NB4 (cell line): ENCODE results near the gene PFKFB3.

ENCODE experiments used
- CTCF ChIP-seq: IDR thresholded peaks from one replicate; pipeline ENCODE4 v1.5.1; 2012; ENCODE audit warnings: low read depth, low read length
- MAX ChIP-seq: IDR thresholded peaks from 2 replicates; pipeline ENCODE4 v1.6.1; 2011; ENCODE audit warnings: low read depth, low read length
- POLR2A ChIP-seq: IDR thresholded peaks from 2 replicates; pipeline ENCODE4 v1.6.1; 2011; ENCODE audit warnings: mild to moderate bottlenecking; ENCODE audit not compliant: insufficient read length; ENCODE audit errors: extremely low read depth

- TF ChIP-seq CTCF: no peak
- no peak for TF ChIP-seq POLR2A
- TF ChIP-seq MAX: no peak
Measured at GRCh38 chr10:6174201-6174874, 28.4 kb upstream of the PFKFB3 start.
